K562 (cell line): ENCODE results near the gene C11orf52. TPM values are rescaled to one million over a fixed set of nuclear protein-coding genes. Genes with fewer than 3 reads are reported as not detected.
A peak's percentile ranks its signal among the peaks of the same experiment; 100 is the strongest.

Experiments used
- CBFB ChIP-seq: sonication (generic); formaldehyde crosslinking; IDR thresholded peaks from 2 replicates; pipeline ENCODE4 v1.4.0; 2020; ENCODE audit warnings: mild to moderate bottlenecking, missing genetic modification reagents
- DIDO1 ChIP-seq: fragments of 450-650 bp; IDR thresholded peaks from 2 replicates; pipeline ENCODE4 v1.6.1; 2016; ENCODE audit warnings: low read depth, missing biosample characterization, missing genetic modification characterization
- ELF2 ChIP-seq: fragments of 250-450 bp; sonication (Bioruptor Pico); IDR thresholded peaks from 2 replicates; pipeline ENCODE4 v1.5.0; 2021; ENCODE audit warnings: mild to moderate bottlenecking
- ESRRA ChIP-seq: fragments of 450-650 bp; IDR thresholded peaks from 2 replicates; pipeline ENCODE4 v1.6.1; 2014; ENCODE audit warnings: low read depth, mild to moderate bottlenecking, moderate library complexity, borderline replicate concordance
- MEF2D ChIP-seq: conservative IDR thresholded peaks from 2 replicates; pipeline ENCODE4 v1.6.1; 2016; ENCODE audit warnings: low read depth, missing genetic modification characterization, missing compliant biosample characterization
- PTTG1 ChIP-seq: fragments of 450-650 bp; IDR thresholded peaks from 2 replicates; pipeline ENCODE4 v1.6.1; 2016; ENCODE audit warnings: low read depth, mild to moderate bottlenecking, missing genetic modification characterization, missing compliant biosample characterization
- RAD51 ChIP-seq: fragments of 450-650 bp; IDR thresholded peaks from 2 replicates; pipeline ENCODE4 v1.7.1; 2016; ENCODE audit warnings: low read depth, mild to moderate bottlenecking, borderline replicate concordance
- SMC3 ChIP-seq: conservative IDR thresholded peaks from 2 replicates; pipeline ENCODE4 v1.6.1; 2011; ENCODE audit warnings: low read depth, low read length, improper control_type of control experiment; ENCODE audit not compliant: insufficient read depth
- SRF ChIP-seq, 2 experiments: fragments of 250-450, 450-650 bp in 1 of 2; sonication (Bioruptor Pico) in 1 of 2; sonication (generic) in 1 of 2; formaldehyde crosslinking; IDR thresholded peaks; 2 replicates each; pipeline versions ENCODE4 v1.5.0 to v1.5.1; 2020 to 2022; ENCODE audit warnings: mild to moderate bottlenecking in 1 of 2, missing genetic modification reagents in 1 of 2
- TAF15 ChIP-seq: fragments of 200-400 bp; formaldehyde crosslinking; IDR thresholded peaks from 2 replicates; pipeline ENCODE4 v1.6.1; 2017; ENCODE audit warnings: mild to moderate bottlenecking, low read depth, low read length, moderate library complexity
- THRAP3 ChIP-seq: fragments of 450-650 bp; IDR thresholded peaks from 2 replicates; pipeline ENCODE4 v1.6.1; 2016; ENCODE audit warnings: mild to moderate bottlenecking, inconsistent platforms, borderline replicate concordance
- ZBTB49 ChIP-seq: sonication (generic); formaldehyde crosslinking; IDR thresholded peaks from 2 replicates; pipeline ENCODE4 v1.8.0; 2022; ENCODE audit warnings: missing genetic modification reagents, mild to moderate bottlenecking, borderline replicate concordance
- ZFPM2 ChIP-seq: fragments of 250-450 bp; sonication (Bioruptor Pico); IDR thresholded peaks from 2 replicates; pipeline ENCODE4 v1.5.1; 2022; ENCODE audit warnings: mild to moderate bottlenecking
- ZNF121 ChIP-seq: sonication (generic); formaldehyde crosslinking; conservative IDR thresholded peaks from 2 replicates; pipeline ENCODE4 v1.8.0; 2022; ENCODE audit warnings: missing genetic modification reagents
- ZNF212 ChIP-seq: fragments of 450-650 bp; formaldehyde crosslinking; IDR thresholded peaks from 2 replicates; pipeline ENCODE4 v1.4.0; 2020; ENCODE audit warnings: mild to moderate bottlenecking
- ZNF24 ChIP-seq: fragments of 450-650 bp; IDR thresholded peaks from 2 replicates; pipeline ENCODE4 v1.6.1; 2016
- ZNF311 ChIP-seq: fragments of 250-450 bp; sonication (Bioruptor Pico); IDR thresholded peaks from 2 replicates; pipeline ENCODE4 v1.4.0; 2020; ENCODE audit warnings: mild to moderate bottlenecking, moderate library complexity
- ZNF347 ChIP-seq: fragments of 450-650 bp; formaldehyde crosslinking; IDR thresholded peaks from 2 replicates; pipeline ENCODE4 v1.4.0; 2020; ENCODE audit warnings: low read depth, mild to moderate bottlenecking, moderate library complexity
- ZNF445 ChIP-seq: fragments of 250-450 bp; sonication (Bioruptor Pico); IDR thresholded peaks from 2 replicates; pipeline ENCODE4 v1.4.0; 2020; ENCODE audit warnings: low read depth, mild to moderate bottlenecking, moderate library complexity
- ZNF561 ChIP-seq: fragments of 450-650 bp; formaldehyde crosslinking; conservative IDR thresholded peaks from 2 replicates; pipeline ENCODE4 v1.4.0; 2020; ENCODE audit warnings: mild to moderate bottlenecking, moderate library complexity
- ZNF589 ChIP-seq: fragments of 200-800 bp; sonication (Bioruptor generic); IDR thresholded peaks from 2 replicates; pipeline ENCODE4 v1.6.1; 2016; ENCODE audit warnings: low read depth, missing genetic modification characterization, missing compliant biosample characterization
- ZNF699 ChIP-seq: fragments of 250-450 bp; sonication (Bioruptor Pico); IDR thresholded peaks from 2 replicates; pipeline ENCODE4 v1.8.0; 2021; ENCODE audit warnings: mild to moderate bottlenecking, moderate library complexity; ENCODE audit not compliant: insufficient replicate concordance
- polyA plus RNA-seq, 8 experiments: library from polyadenylated mRNA; depleted of rRNA in 4 of 8; stranded (reverse) in 5 of 8; unstranded in 3 of 8; fragments of >200 nt; fragmentation: Nextera tagmentation in 2 of 8; fragmentation: Illumina TruSeq in 1 of 8; extraction: Ambion mirVana in 2 of 8; extraction: Trizol in 1 of 8; gene quantifications; 2 replicates each; pipeline versions ENCODE4 v1.2.1 to v1.2.3, GENCODE V29; 2011 to 2014; ENCODE audit warnings: inconsistent platforms in 1 of 8, missing spikeins in 1 of 8
- total RNA-seq, 7 experiments: library from RNA; depleted of rRNA in 6 of 7; stranded (reverse); fragments of >200 nt in 6 of 7; fragmentation: Illumina TruSeq in 2 of 7; extraction: Trizol in 2 of 7; gene quantifications; 2 replicates each; pipeline versions ENCODE4 v1.2.1 to v1.2.3, GENCODE V29; 2011 to 2021; ENCODE audit warnings: low replicate concordance in 1 of 7
- TF ChIP-seq, protein P1 (sequence below), 2 experiments: fragments of 450-650 bp; conservative IDR thresholded peaks; 2 replicates each; pipeline ENCODE4 v1.6.1; 2017; ENCODE audit warnings: mild to moderate bottlenecking in 2 of 2, moderate library complexity in 2 of 2
- TF ChIP-seq, protein P2 (sequence below): fragments of 450-650 bp; formaldehyde crosslinking; IDR thresholded peaks from 2 replicates; pipeline ENCODE4 v1.4.0; 2022; ENCODE audit warnings: missing genetic modification characterization

The C11orf52 gene
- total and polyA plus RNA-seq, 9 of the 15 experiments (the other 6 are each of a cell fraction or from before 2014, with no cell fraction given): 0.29 to 2.9 (median 1.0) TPM

DNA sequence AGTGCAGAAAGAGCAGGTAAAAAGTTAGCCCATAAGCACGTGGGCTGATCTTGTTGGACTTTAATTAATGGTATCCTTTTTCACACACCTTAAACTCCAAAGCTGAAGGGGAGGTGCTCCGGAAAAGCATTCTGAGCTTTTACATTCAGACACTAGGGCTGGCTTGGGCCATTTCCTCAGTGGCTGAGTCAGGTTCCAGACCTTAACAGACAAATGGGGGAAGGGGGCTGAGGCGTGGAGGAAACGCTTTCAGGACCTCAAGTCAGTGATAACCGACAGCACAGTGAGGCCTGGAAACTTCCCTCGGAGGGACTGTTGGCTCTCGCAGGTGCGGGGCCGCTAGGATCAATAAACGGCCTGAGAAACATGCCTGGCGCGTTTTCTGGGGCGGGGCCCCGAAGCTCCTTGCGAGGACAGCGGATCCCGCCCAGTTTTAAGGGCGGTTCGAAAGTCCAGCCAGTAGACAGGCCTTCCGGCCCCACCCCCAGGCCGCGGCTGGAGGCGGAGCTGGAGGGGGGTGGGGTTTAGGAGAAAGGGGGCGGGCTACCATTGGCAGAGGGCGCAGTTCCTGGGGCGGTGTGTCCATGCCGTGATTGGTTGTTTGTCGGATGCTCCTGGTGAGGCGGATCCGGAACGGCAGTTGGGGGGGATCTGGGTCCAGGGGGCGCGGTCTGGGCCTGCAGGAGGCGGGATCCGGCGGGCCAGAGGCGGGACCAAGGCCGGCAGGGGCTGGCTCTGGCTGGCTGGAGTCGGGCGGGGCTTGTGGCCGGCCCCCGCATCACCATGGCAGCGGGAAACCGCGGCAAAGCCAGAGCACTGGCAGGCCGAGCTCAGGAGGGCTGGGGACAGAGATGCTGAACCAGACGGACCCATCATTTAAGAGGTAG is 8.0 kb downstream of the C11orf52 start (continued):
- TF ChIP-seq SMC3 (no peak), SRF (CRISPR knock-in tag; IDR thresholded peaks at IDR 0.05) (no peak; a peak in 1 of 4 replicates), ZNF445 (CRISPR knock-in tag) (no peak), ZBTB49 (CRISPR knock-in tag) (no peak), RAD51 (peak; percentile 12; the same call in 1 of the 2 replicates), CBFB (CRISPR knock-in tag) (no peak), PTTG1 (no peak), MEF2D (tag) (0 out of 2 replicates have a peak, but pooled peaks have one; percentile 45), ZNF121 (CRISPR knock-in tag) (no peak), ZNF311 (CRISPR knock-in tag) (no peak), ZNF212 (CRISPR knock-in tag) (no peak), ELF2 (CRISPR knock-in tag) (no peak), ZFPM2 (CRISPR knock-in tag) (no peak), THRAP3 (no peak), ZNF589 (no peak), ZNF24 (no peak), ZNF699 (CRISPR knock-in tag) (no peak), TAF15 (no peak), ESRRA (no peak; the same call in 1 of the 2 replicates), ZNF347 (CRISPR knock-in tag) (no peak), ZNF561 (no peak), DIDO1 (tag) (no peak)
- TF ChIP-seq, protein P1, sequence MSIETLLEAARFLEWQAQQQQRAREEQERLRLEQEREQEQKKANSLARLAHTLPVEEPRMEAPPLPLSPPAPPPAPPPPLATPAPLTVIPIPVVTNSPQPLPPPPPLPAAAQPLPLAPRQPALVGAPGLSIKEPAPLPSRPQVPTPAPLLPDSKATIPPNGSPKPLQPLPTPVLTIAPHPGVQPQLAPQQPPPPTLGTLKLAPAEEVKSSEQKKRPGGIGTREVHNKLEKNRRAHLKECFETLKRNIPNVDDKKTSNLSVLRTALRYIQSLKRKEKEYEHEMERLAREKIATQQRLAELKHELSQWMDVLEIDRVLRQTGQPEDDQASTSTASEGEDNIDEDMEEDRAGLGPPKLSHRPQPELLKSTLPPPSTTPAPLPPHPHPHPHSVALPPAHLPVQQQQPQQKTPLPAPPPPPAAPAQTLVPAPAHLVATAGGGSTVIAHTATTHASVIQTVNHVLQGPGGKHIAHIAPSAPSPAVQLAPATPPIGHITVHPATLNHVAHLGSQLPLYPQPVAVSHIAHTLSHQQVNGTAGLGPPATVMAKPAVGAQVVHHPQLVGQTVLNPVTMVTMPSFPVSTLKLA (conservative IDR thresholded peaks at IDR 0.05): peak in 1 of 2 experiments; percentile 60; a peak in 2 of 4 replicates
- TF ChIP-seq, protein P2, sequence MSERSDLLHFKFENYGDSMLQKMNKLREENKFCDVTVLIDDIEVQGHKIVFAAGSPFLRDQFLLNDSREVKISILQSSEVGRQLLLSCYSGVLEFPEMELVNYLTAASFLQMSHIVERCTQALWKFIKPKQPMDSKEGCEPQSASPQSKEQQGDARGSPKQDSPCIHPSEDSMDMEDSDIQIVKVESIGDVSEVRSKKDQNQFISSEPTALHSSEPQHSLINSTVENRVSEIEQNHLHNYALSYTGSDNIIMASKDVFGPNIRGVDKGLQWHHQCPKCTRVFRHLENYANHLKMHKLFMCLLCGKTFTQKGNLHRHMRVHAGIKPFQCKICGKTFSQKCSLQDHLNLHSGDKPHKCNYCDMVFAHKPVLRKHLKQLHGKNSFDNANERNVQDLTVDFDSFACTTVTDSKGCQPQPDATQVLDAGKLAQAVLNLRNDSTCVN (CRISPR knock-in tag): 0 out of 2 replicates have a peak, but pooled peaks have one; percentile 42
